Pancreas (tissue), 10 donors: ENCODE data around the gene MAPK8. TPM values are rescaled to one million over a fixed set of nuclear protein-coding genes. Genes with fewer than 3 reads are reported as not detected.

Experiments used
- ATAC-seq, 4 donors: fragments of 200-7000 bp; cut with Tn5 transposase; one replicate each; pipeline versions ENCODE4 v1.8.0 to v1.9.1; 2020; ENCODE audit warnings: mild to moderate bottlenecking in 4 of 4, moderate library complexity in 4 of 4
- DNase-seq, 6 donors: peaks; one replicate each; pipeline ENCODE4 v3.0.0-alpha.2; 2020
- FAIRE-seq: peaks from 2 replicates; lab custom pipeline; 2012; peaks lifted over from hg19 to GRCh38; lab: Jason Lieb, UNC
- H3K27ac ChIP-seq, 4 donors: fragments of 200-600 bp; sonication (generic); 1 replicate in 3 of 4; 2 replicates in 1 of 4; pipeline versions ENCODE4 v1.5.0 to v1.8.0; 2020
- H3K27me3 ChIP-seq, 4 donors: fragments of 200-600 bp; one replicate each; pipeline ENCODE4 v1.8.0; 2021
- H3K36me3 ChIP-seq, 3 donors: fragments of 200-600 bp; sonication (generic) in 1 of 3; one replicate each; pipeline versions ENCODE4 v1.5.0 to v1.8.0; 2020 to 2021
- H3K4me1 ChIP-seq, 3 donors: fragments of 200-600 bp; one replicate each; pipeline ENCODE4 v1.8.0; 2021
- H3K4me3 ChIP-seq, 4 donors: fragments of 200-600 bp; sonication (generic) in 2 of 4; one replicate each; pipeline versions ENCODE4 v1.5.0 to v1.8.0; 2020 to 2021
- H3K9me3 ChIP-seq, 4 donors: fragments of 200-600 bp; one replicate each; pipeline ENCODE4 v1.8.0; 2021
- WGBS, 2 donors: extraction: QIAGEN DNeasy Blood & Tissue Kit; methylation state at CpG; one replicate each; pipeline ENCODE4 v1.1.7; 2013; 5-methylcytosine and 5-hydroxymethylcytosine counted together
- intact Hi-C, 3 donors: fragments of 100-400 bp; cut with DNase I; formaldehyde crosslinking; loops; one replicate each; pipeline versions ENCODE4 v1.11.1 to v1.14.2; 2022
- polyA plus RNA-seq, 2 donors: library from polyadenylated mRNA; stranded (reverse); fragments of 200-250 nt; gene quantifications; one replicate each; pipeline ENCODE4 v1.2.3, GENCODE V29; 2013
- total RNA-seq, 6 donors: library from RNA; stranded (reverse); fragmentation: NEBNext Ultra II Directional in 4 of 6; extraction: Animal tissue kit (Norgen Biotek cat#: 25700) in 4 of 6; gene quantifications; one replicate each; pipeline versions ENCODE4 v1.2.1 to v1.2.4, GENCODE V29; 2021 to 2023
- TF ChIP-seq, protein P1 (sequence below), 4 donors: fragments of 200-600 bp; sonication (generic) in 3 of 4; IDR thresholded peaks; one replicate each; pipeline versions ENCODE4 v1.5.0 to v1.8.0; 2021; ENCODE audit warnings: antibody characterized with exemption in 4 of 4
- donor health status: healthy with polysubstance abuse.
- donor health status: DM: no; HTN: no; CAD: no; lungs with moderate emphysema.
- donor health status: DM: no; HTN: no; CAD: no.
- donor health status: control.
- donor health status: control.
- donor health status: Bipolar disorder and iron deficiency.
- donor health status: DM: yes; HTN: yes; CAD: no.
- donor health status: DM: no; HTN: no; CAD: no.
- donor health status: DM: no; HTN: no; CAD: no.
- donor health status: DM: yes; HTN: yes; CAD: no.

MAPK8 gene
- total and polyA plus RNA-seq, 8 donors = 4.0 to 25.5 (median 17.0) TPM

DNA sequence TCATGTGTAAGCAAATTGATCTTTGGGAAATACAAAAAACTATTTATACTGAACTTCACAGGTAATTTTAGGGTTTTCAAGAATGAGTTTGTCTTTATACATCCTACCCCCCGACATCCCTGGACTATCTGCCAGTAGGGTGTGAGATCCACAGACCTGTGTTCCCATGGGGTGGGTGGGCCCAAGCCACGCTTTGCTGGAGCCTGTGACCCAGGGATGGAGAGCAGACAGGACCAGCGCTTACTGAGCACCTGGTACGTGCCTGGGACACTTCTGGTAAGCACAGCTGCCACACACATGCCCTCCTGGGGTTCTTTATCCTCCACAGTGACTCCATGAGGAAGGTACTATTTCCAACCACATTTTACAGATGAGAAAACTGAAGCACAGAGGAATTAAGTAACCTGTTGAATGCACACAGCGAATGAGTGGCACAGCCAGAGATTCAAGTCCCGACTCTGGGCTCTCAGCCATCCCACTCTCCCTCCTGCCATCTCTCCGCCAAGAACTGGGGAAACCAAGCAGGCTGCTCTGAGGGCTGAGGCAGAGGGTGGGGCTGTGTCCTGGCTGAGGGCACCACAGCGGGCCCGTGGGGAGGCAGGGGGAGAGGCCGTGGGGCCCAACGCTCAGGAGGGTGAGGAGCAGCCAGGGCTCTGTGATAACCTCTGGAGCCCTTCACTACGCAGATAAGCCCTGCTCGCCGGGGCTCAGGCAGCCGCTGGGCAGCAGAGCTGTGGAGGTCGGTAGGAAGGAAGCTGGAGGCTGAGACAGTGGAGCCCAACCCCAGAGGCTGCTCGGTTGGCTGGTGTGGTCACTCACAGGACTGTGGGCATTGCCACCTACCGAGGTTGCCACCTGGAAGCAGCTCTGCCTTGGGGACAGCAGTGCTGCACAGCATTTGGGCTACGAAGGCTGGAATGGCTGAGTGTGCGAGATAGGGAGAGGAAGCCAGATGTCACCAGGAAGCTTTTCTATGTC is 174.2 kb downstream of the MAPK8 start:
- 43 to 48% methylated on average over 20 of the region's 20 CpGs for WGBS, 2 donors
- Histone ChIP-seq H3K27ac (no peak overlapping the region), H3K4me3 (no peak overlapping the region), H3K4me1 (no peaks in the 10 kb centered on the region), H3K9me3 (no peaks in the 10 kb centered on the region), H3K36me3 (no peaks in the 10 kb centered on the region), H3K27me3 (no peaks in the 10 kb centered on the region)
- TF ChIP-seq, protein P1, sequence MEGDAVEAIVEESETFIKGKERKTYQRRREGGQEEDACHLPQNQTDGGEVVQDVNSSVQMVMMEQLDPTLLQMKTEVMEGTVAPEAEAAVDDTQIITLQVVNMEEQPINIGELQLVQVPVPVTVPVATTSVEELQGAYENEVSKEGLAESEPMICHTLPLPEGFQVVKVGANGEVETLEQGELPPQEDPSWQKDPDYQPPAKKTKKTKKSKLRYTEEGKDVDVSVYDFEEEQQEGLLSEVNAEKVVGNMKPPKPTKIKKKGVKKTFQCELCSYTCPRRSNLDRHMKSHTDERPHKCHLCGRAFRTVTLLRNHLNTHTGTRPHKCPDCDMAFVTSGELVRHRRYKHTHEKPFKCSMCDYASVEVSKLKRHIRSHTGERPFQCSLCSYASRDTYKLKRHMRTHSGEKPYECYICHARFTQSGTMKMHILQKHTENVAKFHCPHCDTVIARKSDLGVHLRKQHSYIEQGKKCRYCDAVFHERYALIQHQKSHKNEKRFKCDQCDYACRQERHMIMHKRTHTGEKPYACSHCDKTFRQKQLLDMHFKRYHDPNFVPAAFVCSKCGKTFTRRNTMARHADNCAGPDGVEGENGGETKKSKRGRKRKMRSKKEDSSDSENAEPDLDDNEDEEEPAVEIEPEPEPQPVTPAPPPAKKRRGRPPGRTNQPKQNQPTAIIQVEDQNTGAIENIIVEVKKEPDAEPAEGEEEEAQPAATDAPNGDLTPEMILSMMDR (IDR thresholded peaks at IDR 0.05) = no peak
- DNase-seq (no peak), ATAC-seq (no peak), FAIRE-seq (no peak)
- intact Hi-C loops = no loop called here

DNA sequence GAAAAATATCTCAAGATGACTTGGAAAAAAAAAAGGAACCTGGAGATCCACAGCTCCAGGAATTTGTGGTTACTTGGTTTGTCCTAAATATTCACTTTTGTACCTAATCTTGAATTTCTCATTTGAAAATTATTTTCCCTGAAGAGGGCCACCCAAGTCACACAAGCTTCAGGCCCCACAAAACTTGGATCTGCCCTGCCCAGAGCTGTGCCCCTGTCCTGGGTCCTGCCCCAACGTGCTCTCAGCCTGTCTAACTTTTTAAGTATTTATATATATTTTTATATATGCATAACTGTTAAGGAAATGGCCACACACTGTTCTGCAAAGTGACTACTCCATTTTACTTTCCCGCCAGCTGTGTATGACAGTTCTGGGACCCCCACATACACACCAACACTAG is 174.9 kb downstream of the MAPK8 start:
- DNase-seq (no peak), ATAC-seq (no peak), FAIRE-seq (no peak)
- no peaks in the 10 kb centered on the region for H3K36me3 ChIP-seq
- H3K4me3 ChIP-seq = no peak overlapping the region
- no peaks in the 10 kb centered on the region for H3K27me3 ChIP-seq
- TF ChIP-seq, protein P1 (IDR thresholded peaks at IDR 0.05) = no peak
- 83 to 90% methylated on average over 2 of the region's 2 CpGs for WGBS, 2 donors
- H3K4me1 ChIP-seq = no peaks in the 10 kb centered on the region
- H3K9me3 ChIP-seq = no peaks in the 10 kb centered on the region
- intact Hi-C loops = no loop called here
- H3K27ac ChIP-seq = no peak overlapping the region

DNA sequence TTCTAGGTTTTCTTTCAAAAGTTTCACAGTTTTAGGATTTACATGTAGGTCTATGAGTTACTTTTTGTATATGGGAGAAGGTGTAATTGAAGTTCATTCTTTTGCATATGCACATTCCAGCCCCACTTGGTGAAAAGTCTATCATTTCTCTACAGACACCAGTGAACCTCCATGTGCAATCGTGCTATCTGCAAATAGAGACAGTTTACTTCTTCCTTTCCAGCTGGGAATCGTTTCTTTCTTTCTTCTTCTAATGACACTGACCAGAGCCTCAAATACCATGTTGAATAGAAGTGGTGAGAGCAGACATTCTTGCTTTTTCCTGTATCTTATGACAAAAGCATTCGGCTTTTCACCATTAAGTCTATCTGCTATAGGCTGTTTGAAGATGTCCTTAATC is 175.7 kb downstream of the MAPK8 start:
- H3K27me3 ChIP-seq = no peaks in the 10 kb centered on the region
- no peaks in the 10 kb centered on the region for H3K4me1 ChIP-seq
- TF ChIP-seq, protein P1 (IDR thresholded peaks at IDR 0.05) = no peak
- 67 to 76% methylated on average over 3 of the region's 3 CpGs for whole genome bisulfite sequencing, 2 donors
- H3K9me3 ChIP-seq = no peaks in the 10 kb centered on the region
- DNase-seq (no peak), FAIRE-seq (no peak), ATAC-seq (no peak)
- H3K27ac ChIP-seq = no peak overlapping the region
- no peak overlapping the region for H3K4me3 ChIP-seq
- intact Hi-C loops = no loop called here
- no peaks in the 10 kb centered on the region for H3K36me3 ChIP-seq

DNA sequence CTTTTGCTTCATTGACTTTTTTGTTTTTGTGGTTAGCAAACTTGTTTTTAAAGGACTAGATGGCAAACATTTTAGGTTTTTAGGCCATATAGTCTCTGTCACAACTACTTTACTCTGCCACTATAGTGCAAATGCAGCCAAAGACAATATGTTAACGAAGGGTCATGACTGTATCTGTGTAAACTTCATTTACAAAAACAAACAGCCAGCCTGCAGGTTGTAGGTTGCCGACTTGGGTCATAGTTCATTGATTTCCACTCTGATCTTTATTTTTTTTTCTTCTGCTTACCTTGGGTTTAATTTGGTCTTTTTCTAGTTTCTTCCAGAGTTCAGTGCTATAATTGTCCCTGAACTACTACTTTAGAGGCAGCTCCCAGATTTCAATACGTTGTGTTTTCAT is 178.4 kb downstream of the MAPK8 start:
- TF ChIP-seq, protein P1 (IDR thresholded peaks at IDR 0.05) = no peak
- ATAC-seq = no peak
- H3K4me1 ChIP-seq = no peaks in the 10 kb centered on the region
- H3K36me3 ChIP-seq = no peaks in the 10 kb centered on the region
- WGBS, 2 donors = 50 to 53% methylated on average over 3 of the region's 3 CpGs
- no peak overlapping the region for H3K27ac ChIP-seq
- no peaks in the 10 kb centered on the region for H3K9me3 ChIP-seq
- no peak overlapping the region for H3K4me3 ChIP-seq
- no peaks in the 10 kb centered on the region for H3K27me3 ChIP-seq
- no peak for FAIRE-seq
- no peak for DNase-seq
- intact Hi-C loops = no loop called here

DNA sequence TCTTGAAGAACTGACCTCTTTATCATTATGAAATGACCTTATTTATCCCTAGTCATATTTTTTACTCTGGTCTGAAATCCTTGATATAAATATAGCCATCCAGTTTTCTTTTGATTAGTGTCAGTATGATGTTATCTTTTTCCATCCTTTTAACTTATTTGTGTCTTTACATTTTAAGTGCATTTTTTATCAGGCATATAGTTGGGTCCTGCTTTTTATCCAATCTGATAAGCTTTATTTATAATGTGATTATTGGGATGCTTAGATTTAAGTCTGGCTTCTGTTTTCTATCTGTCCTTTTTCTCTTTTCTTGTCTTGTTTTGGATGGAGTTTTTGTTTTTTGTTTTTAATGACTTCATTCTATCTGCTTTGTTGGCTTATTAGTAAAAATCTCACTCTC is 179.2 kb downstream of the MAPK8 start:
- Histone ChIP-seq H3K9me3 (no peaks in the 10 kb centered on the region), H3K36me3 (no peaks in the 10 kb centered on the region), H3K27ac (no peak overlapping the region), H3K4me3 (no peak overlapping the region), H3K4me1 (no peaks in the 10 kb centered on the region), H3K27me3 (no peaks in the 10 kb centered on the region)
- ATAC-seq (no peak), FAIRE-seq (no peak), DNase-seq (no peak)
- TF ChIP-seq, protein P1 (IDR thresholded peaks at IDR 0.05) = no peak
- intact Hi-C loops = no loop called here
